ENCODE data around the gene DUSP10. TPM values are rescaled to one million over a fixed set of nuclear protein-coding genes. Genes with fewer than 3 reads are reported as not detected.

The DUSP10 gene
- total RNA-seq, 1 experiment from 2014 or later: 0.17 TPM

DNA sequence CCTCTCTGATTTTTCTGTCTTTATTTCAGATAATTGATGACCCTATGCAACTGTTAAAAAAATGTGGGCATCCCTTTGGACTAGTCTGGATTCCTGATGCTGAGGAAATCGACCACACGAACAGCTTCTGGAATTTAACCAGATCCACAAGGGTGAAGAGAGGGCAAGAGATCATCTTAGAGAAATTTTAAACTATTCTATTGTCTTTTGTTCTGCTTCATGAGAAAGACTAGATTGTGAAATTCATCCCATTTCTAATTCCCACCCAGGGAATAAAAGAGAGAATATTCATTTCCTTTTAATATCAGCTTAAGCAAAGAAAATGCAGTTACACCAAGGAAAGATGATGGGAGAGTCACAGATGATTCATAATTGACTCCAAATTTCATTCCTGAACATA, 71.8 kb downstream of the DUSP10 start:
- no peak overlapping the region for H3K4me3 ChIP-seq (ENCODE audit: low read depth, low read length, poor library complexity, severe bottlenecking)
- no peaks in the 10 kb centered on the region for H3K27me3 ChIP-seq (replicated peaks; ENCODE audit: insufficient read depth, low read depth, low read length, poor library complexity)
- POLR2A ChIA-PET (ENCODE audit: low non-redundant PET): no interaction called here
- H3K27ac ChIP-seq (ENCODE audit: low read depth, low read length, poor library complexity, severe bottlenecking): no peak overlapping the region
- DNase-seq (ENCODE audit: low spot score): no peak
- CTCF ChIA-PET: no interaction called here
- no peaks in the 10 kb centered on the region for H3K9me3 ChIP-seq (ENCODE audit: low read depth, low read length, poor library complexity, severe bottlenecking)
- H3K4me1 ChIP-seq (ENCODE audit: insufficient read depth, low read length, poor library complexity, severe bottlenecking): no peaks in the 10 kb centered on the region
- no peaks in the 10 kb centered on the region for H3K36me3 ChIP-seq (ENCODE audit: insufficient read depth, low read length, poor library complexity, severe bottlenecking)
- BruUV-seq (replicated peaks): no TSS peak
- intact Hi-C loops (cut with micrococcal nuclease; ENCODE audit: unreplicated experiment): no loop called here
- no peak for TF ChIP-seq EZH2 (IDR thresholded peaks at IDR 0.05; ENCODE audit: borderline replicate concordance, low read depth, low read length, poor library complexity, severe bottlenecking)
- TF ChIP-seq, protein P1, sequence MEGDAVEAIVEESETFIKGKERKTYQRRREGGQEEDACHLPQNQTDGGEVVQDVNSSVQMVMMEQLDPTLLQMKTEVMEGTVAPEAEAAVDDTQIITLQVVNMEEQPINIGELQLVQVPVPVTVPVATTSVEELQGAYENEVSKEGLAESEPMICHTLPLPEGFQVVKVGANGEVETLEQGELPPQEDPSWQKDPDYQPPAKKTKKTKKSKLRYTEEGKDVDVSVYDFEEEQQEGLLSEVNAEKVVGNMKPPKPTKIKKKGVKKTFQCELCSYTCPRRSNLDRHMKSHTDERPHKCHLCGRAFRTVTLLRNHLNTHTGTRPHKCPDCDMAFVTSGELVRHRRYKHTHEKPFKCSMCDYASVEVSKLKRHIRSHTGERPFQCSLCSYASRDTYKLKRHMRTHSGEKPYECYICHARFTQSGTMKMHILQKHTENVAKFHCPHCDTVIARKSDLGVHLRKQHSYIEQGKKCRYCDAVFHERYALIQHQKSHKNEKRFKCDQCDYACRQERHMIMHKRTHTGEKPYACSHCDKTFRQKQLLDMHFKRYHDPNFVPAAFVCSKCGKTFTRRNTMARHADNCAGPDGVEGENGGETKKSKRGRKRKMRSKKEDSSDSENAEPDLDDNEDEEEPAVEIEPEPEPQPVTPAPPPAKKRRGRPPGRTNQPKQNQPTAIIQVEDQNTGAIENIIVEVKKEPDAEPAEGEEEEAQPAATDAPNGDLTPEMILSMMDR (conservative IDR thresholded peaks at IDR 0.05; ENCODE audit: low read depth, low read length): no peak

DNA sequence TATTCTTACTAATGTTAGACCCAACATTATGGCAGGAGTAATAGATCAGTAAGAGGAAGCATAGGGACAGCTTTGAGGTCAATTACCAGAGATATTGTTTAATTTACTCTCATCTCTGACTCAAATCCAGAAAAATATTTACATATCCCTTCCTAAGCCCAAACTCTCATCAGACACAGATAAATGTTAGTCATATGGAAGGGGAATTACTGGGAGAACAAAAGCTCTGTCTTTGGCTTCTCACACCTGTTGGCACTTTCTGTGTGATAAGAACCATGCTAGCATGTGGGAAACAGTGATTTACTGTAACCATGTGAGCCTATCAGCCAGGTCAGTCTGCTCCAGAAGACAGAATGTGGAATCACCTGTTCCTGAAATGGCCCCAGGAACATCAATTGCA, 72.4 kb downstream of the DUSP10 start:
- ChIA-PET POLR2A (ENCODE audit: low non-redundant PET) (no interaction called here), CTCF (no interaction called here)
- H3K27me3 ChIP-seq (replicated peaks; ENCODE audit: insufficient read depth, low read depth, low read length, poor library complexity): no peaks in the 10 kb centered on the region
- BruUV-seq (replicated peaks): no TSS peak
- no peak for DNase-seq (ENCODE audit: low spot score)
- no peak for TF ChIP-seq EZH2 (IDR thresholded peaks at IDR 0.05; ENCODE audit: borderline replicate concordance, low read depth, low read length, poor library complexity, severe bottlenecking)
- TF ChIP-seq, protein P1 (conservative IDR thresholded peaks at IDR 0.05; ENCODE audit: low read depth, low read length): no peak
- no peaks in the 10 kb centered on the region for H3K36me3 ChIP-seq (ENCODE audit: insufficient read depth, low read length, poor library complexity, severe bottlenecking)
- intact Hi-C loops (cut with micrococcal nuclease; ENCODE audit: unreplicated experiment): no loop called here
- H3K4me3 ChIP-seq (ENCODE audit: low read depth, low read length, poor library complexity, severe bottlenecking): no peak overlapping the region
- no peaks in the 10 kb centered on the region for H3K4me1 ChIP-seq (ENCODE audit: insufficient read depth, low read length, poor library complexity, severe bottlenecking)
- no peak overlapping the region for H3K27ac ChIP-seq (ENCODE audit: low read depth, low read length, poor library complexity, severe bottlenecking)
- H3K9me3 ChIP-seq (ENCODE audit: low read depth, low read length, poor library complexity, severe bottlenecking): no peaks in the 10 kb centered on the region

GRCh38 chr1:221667504-221667903, 74.4 kb downstream of the DUSP10 start:
- Histone ChIP-seq H3K36me3 (ENCODE audit: insufficient read depth, low read length, poor library complexity, severe bottlenecking) (no peaks in the 10 kb centered on the region), H3K4me3 (ENCODE audit: low read depth, low read length, poor library complexity, severe bottlenecking) (no peak overlapping the region), H3K4me1 (ENCODE audit: insufficient read depth, low read length, poor library complexity, severe bottlenecking) (no peaks in the 10 kb centered on the region), H3K27ac (ENCODE audit: low read depth, low read length, poor library complexity, severe bottlenecking) (no peak overlapping the region), H3K9me3 (ENCODE audit: low read depth, low read length, poor library complexity, severe bottlenecking) (no peaks in the 10 kb centered on the region), H3K27me3 (replicated peaks; ENCODE audit: insufficient read depth, low read depth, low read length, poor library complexity) (no peaks in the 10 kb centered on the region)
- no peak for DNase-seq (ENCODE audit: low spot score)
- no TSS peak for BruUV-seq (replicated peaks)
- POLR2A ChIA-PET (ENCODE audit: low non-redundant PET): no interaction called here
- no peak for TF ChIP-seq EZH2 (IDR thresholded peaks at IDR 0.05; ENCODE audit: borderline replicate concordance, low read depth, low read length, poor library complexity, severe bottlenecking)
- TF ChIP-seq, protein P1 (conservative IDR thresholded peaks at IDR 0.05; ENCODE audit: low read depth, low read length): no peak
- CTCF ChIA-PET: no interaction called here
- intact Hi-C loops (cut with micrococcal nuclease; ENCODE audit: unreplicated experiment): no loop called here

All from A673 (cell line).